Measurements from ENCODE around the gene SMIM1.

Gene SMIM1

GRCh38 chr1:3761296-3762010, 11.1 kb upstream of the SMIM1 start:
- CTCF ChIA-PET: no interaction called here
- DNase-seq (ENCODE audit: low spot score): no peak
- POLR2A ChIA-PET (ENCODE audit: low non-redundant PET): no interaction called here
- TF ChIP-seq, protein P1, sequence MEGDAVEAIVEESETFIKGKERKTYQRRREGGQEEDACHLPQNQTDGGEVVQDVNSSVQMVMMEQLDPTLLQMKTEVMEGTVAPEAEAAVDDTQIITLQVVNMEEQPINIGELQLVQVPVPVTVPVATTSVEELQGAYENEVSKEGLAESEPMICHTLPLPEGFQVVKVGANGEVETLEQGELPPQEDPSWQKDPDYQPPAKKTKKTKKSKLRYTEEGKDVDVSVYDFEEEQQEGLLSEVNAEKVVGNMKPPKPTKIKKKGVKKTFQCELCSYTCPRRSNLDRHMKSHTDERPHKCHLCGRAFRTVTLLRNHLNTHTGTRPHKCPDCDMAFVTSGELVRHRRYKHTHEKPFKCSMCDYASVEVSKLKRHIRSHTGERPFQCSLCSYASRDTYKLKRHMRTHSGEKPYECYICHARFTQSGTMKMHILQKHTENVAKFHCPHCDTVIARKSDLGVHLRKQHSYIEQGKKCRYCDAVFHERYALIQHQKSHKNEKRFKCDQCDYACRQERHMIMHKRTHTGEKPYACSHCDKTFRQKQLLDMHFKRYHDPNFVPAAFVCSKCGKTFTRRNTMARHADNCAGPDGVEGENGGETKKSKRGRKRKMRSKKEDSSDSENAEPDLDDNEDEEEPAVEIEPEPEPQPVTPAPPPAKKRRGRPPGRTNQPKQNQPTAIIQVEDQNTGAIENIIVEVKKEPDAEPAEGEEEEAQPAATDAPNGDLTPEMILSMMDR (conservative IDR thresholded peaks at IDR 0.05; ENCODE audit: low read depth): no peak
- no peak overlapping the region for H3K27ac ChIP-seq

- POLR2A ChIA-PET (ENCODE audit: low non-redundant PET): no interaction called here
- CTCF ChIA-PET: no interaction called here
- TF ChIP-seq, protein P1 (conservative IDR thresholded peaks at IDR 0.05; ENCODE audit: low read depth): no peak
- no peak for DNase-seq (ENCODE audit: low spot score)
- no peak overlapping the region for H3K27ac ChIP-seq
Measured at GRCh38 chr1:3762151-3762872, 10.2 kb upstream of the SMIM1 start.

GRCh38 chr1:3762873-3763228, 9.7 kb upstream of the SMIM1 start:
- TF ChIP-seq, protein P1 (conservative IDR thresholded peaks at IDR 0.05; ENCODE audit: low read depth): no peak
- no peak for DNase-seq (ENCODE audit: low spot score)
- no peak overlapping the region for H3K27ac ChIP-seq
- CTCF ChIA-PET: no interaction called here
- POLR2A ChIA-PET (ENCODE audit: low non-redundant PET): no interaction called here

- TF ChIP-seq, protein P1 (conservative IDR thresholded peaks at IDR 0.05; ENCODE audit: low read depth): no peak
- H3K27ac ChIP-seq: no peak overlapping the region
- CTCF ChIA-PET: no interaction called here
- POLR2A ChIA-PET (ENCODE audit: low non-redundant PET): no interaction called here
- no peak for DNase-seq (ENCODE audit: low spot score)
Measured at GRCh38 chr1:3763351-3764125, 9.0 kb upstream of the SMIM1 start.

- CTCF ChIA-PET: interaction anchor here (1.0 kb wide), 1 partner anchor 26 kb away, joined by 3 read pairs; no protein-coding TSS in a partner anchor
- TF ChIP-seq, protein P1 (conservative IDR thresholded peaks at IDR 0.05; ENCODE audit: low read depth): no peak
- no peak overlapping the region for H3K27ac ChIP-seq
- DNase-seq (ENCODE audit: low spot score): no peak
- POLR2A ChIA-PET (ENCODE audit: low non-redundant PET): interaction anchor here (1.5 kb wide), 1 partner anchor 29 kb away, joined by 5 read pairs; the partner anchor contains the start of gene LRRC47
Measured at GRCh38 chr1:3767328-3767925, 5.1 kb upstream of the SMIM1 start.

DNA sequence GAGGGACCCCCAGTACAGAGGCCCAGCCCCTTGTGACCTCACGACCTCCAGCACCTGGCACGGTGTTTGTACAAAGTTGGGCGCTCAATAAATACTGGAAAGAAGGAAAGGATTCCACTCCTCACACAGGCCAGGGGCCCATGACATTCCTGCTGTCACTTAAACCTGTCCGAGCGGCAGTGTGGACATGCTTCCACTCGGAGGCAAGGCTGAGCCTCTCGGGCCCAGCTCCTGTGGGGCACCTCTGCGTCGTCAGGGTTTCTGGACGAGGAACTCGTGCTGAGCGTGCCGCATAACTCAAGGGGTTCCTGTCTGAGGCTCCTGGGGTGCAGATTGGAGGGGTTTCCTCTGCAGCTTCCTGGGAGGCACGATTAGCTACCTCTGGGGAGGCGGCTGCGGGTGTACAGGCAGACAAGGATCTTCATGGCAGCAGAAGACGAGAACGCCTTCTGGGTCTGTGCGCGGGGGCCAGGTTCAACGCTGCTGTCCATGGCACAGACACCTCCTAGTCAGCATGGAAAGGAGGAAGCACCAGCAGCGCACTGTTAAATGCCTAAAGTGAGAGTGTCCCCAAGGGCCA, 3.6 kb upstream of the SMIM1 start:
- H3K27ac ChIP-seq: no peak overlapping the region
- ChIA-PET POLR2A (ENCODE audit: low non-redundant PET) (interaction anchor here (1.5 kb wide), 1 partner anchor 27 kb away, joined by 5 read pairs; the partner anchor contains the start of gene LRRC47), CTCF (interaction anchor here (0.8 kb wide), 1 partner anchor 261 kb away, joined by 3 read pairs; no protein-coding TSS in a partner anchor)
- TF ChIP-seq, protein P1 (conservative IDR thresholded peaks at IDR 0.05; ENCODE audit: low read depth): no peak
- DNase-seq (ENCODE audit: low spot score): no peak
